GM19463 (cell line): ENCODE data around the gene BCAS4.
A peak's percentile ranks its signal among the peaks of the same experiment; 100 is the strongest.
"Not testable (repeated sequence)": the region's sequence is repeated elsewhere in the genome, so short reads cannot be mapped to it uniquely, and the experiment has no call there.

Experiments used
- ATAC-seq: cut with Tn5 transposase; IDR thresholded peaks from one replicate; pipeline ENCODE4 v1.9.1; 2021; ENCODE audit warnings: mild to moderate bottlenecking, moderate library complexity; ENCODE audit not compliant: unreplicated experiment

The BCAS4 gene

GRCh38 chr20:50794846-50795634, at the start of gene BCAS4:
TSS of gene BCAS4 (plus strand) at chr20:50795061. CDS start at chr20:50795084, 23 bp downstream.
- peak; percentile 65 for ATAC-seq

GRCh38 chr20:50745634-50746137, 49.2 kb upstream of the BCAS4 start:
- no peak for ATAC-seq

- no peak for ATAC-seq
Observed at GRCh38 chr20:50746138-50746940, 48.5 kb upstream of the BCAS4 start.

GRCh38 chr20:50747275-50747674, 47.6 kb upstream of the BCAS4 start:
- ATAC-seq, result no peak

- no peak for ATAC-seq
Observed at GRCh38 chr20:50750145-50750671, 44.7 kb upstream of the BCAS4 start.

GRCh38 chr20:50753152-50753551, 41.7 kb upstream of the BCAS4 start:
- ATAC-seq, result no peak

- no peak for ATAC-seq
Observed at GRCh38 chr20:50754420-50754819, 40.4 kb upstream of the BCAS4 start.

- ATAC-seq, result no peak
Observed at GRCh38 chr20:50756447-50756846, 38.4 kb upstream of the BCAS4 start.

GRCh38 chr20:50758469-50758868, 36.4 kb upstream of the BCAS4 start:
- ATAC-seq, result no peak

DNA sequence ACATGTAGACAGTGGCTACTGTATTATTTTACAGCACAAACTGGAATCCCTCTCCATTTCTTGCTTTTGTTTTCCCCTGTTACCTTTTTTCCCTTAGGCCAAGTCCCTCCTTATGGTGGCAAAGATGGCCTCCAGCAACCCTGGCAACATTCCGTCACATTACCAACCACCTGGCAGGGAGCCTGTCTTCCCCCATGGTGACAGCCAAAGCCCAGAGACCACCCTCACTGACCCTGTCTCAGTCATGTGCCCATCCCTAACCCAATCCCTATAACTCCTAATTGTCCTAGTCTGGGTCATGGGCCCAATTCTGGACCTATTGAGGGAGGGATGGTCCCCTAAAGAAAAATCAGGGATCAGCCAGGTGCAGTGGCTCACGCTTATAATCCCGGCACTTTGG, 35.9 kb upstream of the BCAS4 start:
- ATAC-seq, result no peak

- no peak for ATAC-seq
Observed at GRCh38 chr20:50759678-50760077, 35.2 kb upstream of the BCAS4 start.

GRCh38 chr20:50762045-50762422, 32.8 kb upstream of the BCAS4 start:
- ATAC-seq, result no peak

- ATAC-seq, result no peak
Observed at GRCh38 chr20:50762435-50763220, 32.2 kb upstream of the BCAS4 start.

DNA sequence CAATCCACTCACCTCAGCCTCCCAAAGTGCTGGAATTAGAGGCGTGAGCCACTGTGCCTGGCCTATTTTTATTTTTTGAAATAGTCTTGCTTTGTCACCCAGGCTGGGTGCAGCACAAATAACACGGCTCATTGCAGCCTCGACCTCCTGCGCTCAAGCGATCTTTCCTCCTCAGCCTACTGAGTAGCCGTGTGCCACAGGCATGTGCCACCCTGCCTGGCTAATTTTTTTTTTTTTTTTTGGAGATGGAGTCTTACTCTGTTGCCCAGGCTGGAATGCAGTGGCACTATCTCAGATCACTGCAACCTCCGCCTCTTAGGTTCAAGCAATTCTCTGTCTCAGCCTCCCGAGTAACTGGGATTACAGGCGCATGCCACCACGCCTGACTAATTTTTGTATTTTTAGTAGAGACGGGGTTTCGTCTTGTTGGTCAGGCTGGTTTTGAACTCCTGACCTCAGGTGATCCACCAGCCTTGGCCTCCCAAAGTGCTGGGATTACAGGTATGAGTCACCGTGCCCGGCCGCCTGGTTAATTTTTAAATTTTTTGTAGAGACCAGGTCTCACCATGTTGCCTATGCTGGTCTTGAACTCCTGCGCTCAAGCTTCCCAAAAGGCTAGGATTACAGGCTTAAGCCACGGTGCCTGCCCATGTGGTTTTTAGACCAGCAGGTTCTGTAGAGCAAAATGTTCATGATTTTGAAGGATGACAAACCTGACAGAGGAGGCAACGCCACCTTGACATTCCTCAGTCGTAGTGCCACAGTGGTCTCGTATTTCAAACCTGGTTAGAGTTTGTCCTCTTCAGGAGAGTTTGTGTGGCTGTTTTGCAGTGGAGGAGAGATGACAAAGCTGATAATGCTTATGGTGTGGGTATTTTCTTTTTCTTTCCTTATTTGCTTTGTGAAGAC, 31.1 kb upstream of the BCAS4 start:
- not testable (repeated sequence) for ATAC-seq

DNA sequence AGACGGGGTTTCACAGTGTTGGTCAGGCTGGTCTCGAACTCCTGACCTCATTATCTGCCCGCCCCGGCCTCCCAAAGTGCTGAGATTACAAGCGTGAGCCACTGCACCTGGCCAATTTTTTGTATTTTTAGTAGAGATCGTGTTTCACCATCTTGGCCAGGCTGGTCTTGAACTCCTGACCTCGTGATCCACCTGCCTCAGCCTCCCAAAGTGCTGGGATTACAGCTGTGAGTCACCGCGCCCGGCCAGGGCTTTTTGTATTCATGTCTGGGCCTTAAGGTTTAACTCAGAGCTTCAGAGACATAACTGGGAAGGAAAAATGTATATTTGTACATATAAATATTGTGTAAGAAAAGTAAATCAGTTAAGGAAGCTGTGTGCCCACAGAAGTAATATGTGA, 29.6 kb upstream of the BCAS4 start:
- ATAC-seq, result not testable (repeated sequence)

DNA sequence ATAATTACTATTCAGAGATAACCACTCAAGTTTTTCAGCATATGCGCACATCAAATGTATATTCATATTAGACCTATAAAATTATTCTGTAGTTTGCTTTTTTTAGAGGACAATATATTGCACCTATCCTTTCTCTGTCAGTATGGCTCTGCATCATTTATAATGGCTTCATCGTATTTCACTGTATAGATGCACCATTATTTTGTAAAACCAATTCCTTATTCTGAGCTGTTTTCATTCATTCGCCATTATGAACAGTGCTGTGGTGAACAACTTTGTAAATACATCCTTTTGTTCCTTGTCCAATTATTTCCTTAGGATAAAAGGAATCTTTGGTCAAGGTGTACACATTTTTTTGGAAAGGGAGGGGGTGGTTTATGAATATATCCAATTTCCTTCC, 29.2 kb upstream of the BCAS4 start:
- ATAC-seq, result no peak

GRCh38 chr20:50766955-50767809, 27.7 kb upstream of the BCAS4 start:
- ATAC-seq, result not testable (repeated sequence)

DNA sequence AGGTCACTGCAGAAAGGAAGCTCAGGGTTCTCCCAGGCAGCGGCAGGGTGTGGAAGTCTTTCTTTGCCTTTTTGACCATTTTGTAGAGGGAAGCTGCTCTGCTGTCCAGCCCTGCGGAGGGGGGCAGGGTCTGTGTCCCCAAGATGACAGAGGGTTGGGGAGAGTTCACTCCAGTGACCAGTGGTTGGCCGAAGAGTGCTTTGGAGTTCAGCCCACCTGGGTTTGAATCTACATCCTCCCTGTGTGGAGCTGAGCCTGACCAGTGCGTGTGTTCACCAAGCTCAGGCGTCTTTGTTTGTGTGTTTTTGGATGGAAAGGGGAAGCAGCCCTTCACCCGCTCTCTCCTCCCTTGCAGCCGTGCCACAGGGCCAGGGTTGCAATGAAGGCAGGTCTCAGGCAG, 25.9 kb upstream of the BCAS4 start:
- not testable (repeated sequence) for ATAC-seq

GRCh38 chr20:50769551-50770085, 25.2 kb upstream of the BCAS4 start:
- ATAC-seq, result not testable (repeated sequence)
